ENCODE data around the gene ATP5PO.
A peak's percentile ranks its signal among the peaks of the same experiment; 100 is the strongest.

The ATP5PO gene

GRCh38 chr21:33897098-33897497 is 18.5 kb downstream of the ATP5PO start:
- Histone ChIP-seq H3K9ac (ENCODE audit: low read length) (no peak overlapping the region), H2AFZ (ENCODE audit: low read length) (no peak overlapping the region), H3K9me3 (replicated peaks; ENCODE audit: insufficient read depth, low read length) (no peaks in the 10 kb centered on the region), H3K4me2 (ENCODE audit: low read depth, low read length) (no peak overlapping the region), H4K20me1 (ENCODE audit: insufficient read depth, low read length) (no peaks in the 10 kb centered on the region), H3K4me1 (ENCODE audit: low read length) (peaks cover 14% of the 10 kb centered on the region), H3K36me3 (replicated peaks; ENCODE audit: insufficient read depth, low read length) (no peaks in the 10 kb centered on the region), H3K27ac (ENCODE audit: low read length) (no peak overlapping the region), H3K79me2 (ENCODE audit: low read length) (no peaks in the 10 kb centered on the region), H3K9me2 (replicated peaks; ENCODE audit: insufficient read depth, low read length) (no peaks in the 10 kb centered on the region), H3K27me3 (replicated peaks; ENCODE audit: insufficient read depth, low read length) (no peaks in the 10 kb centered on the region), H3F3A (ENCODE audit: insufficient read depth, low read length) (0 out of 2 replicates have a peak, but pooled peaks cover 6% of the 10 kb centered on the region), H3K4me3 (ENCODE audit: low read length) (no peak overlapping the region)
- TF ChIP-seq CTCF (IDR thresholded peaks at IDR 0.05; ENCODE audit: low read length): no peak
- TF ChIP-seq EZH2phosphoT487 (IDR thresholded peaks at IDR 0.05; ENCODE audit: low read length): no peak
- DNase-seq: no peak

- H3F3A ChIP-seq (ENCODE audit: insufficient read depth, low read length): 0 out of 2 replicates have a peak, but pooled peaks cover 6% of the 10 kb centered on the region
- peaks cover 10% of the 10 kb centered on the region for H3K4me1 ChIP-seq (ENCODE audit: low read length)
- no peaks in the 10 kb centered on the region for H3K79me2 ChIP-seq (ENCODE audit: low read length)
- H3K4me3 ChIP-seq (ENCODE audit: low read length): no peak overlapping the region
- no peak overlapping the region for H3K4me2 ChIP-seq (ENCODE audit: low read depth, low read length)
- no peak overlapping the region for H3K9ac ChIP-seq (ENCODE audit: low read length)
- DNase-seq: no peak
- H3K9me2 ChIP-seq (replicated peaks; ENCODE audit: insufficient read depth, low read length): no peaks in the 10 kb centered on the region
- no peak overlapping the region for H3K27ac ChIP-seq (ENCODE audit: low read length)
- no peak for TF ChIP-seq EZH2phosphoT487 (IDR thresholded peaks at IDR 0.05; ENCODE audit: low read length)
- no peak for TF ChIP-seq CTCF (IDR thresholded peaks at IDR 0.05; ENCODE audit: low read length)
- TF ChIP-seq EZH2 (optimal IDR thresholded peaks at IDR 0.05; ENCODE audit: low read depth, low read length): no peak
- H3K9me3 ChIP-seq (replicated peaks; ENCODE audit: insufficient read depth, low read length): no peaks in the 10 kb centered on the region
- H3K36me3 ChIP-seq (replicated peaks; ENCODE audit: insufficient read depth, low read length): no peaks in the 10 kb centered on the region
- no peaks in the 10 kb centered on the region for H3K27me3 ChIP-seq (replicated peaks; ENCODE audit: insufficient read depth, low read length)
- no peak overlapping the region for H2AFZ ChIP-seq (ENCODE audit: low read length)
- no peaks in the 10 kb centered on the region for H4K20me1 ChIP-seq (ENCODE audit: insufficient read depth, low read length)
Observed at GRCh38 chr21:33896691-33897090, 18.9 kb downstream of the ATP5PO start.

GRCh38 chr21:33895356-33895755 is 20.2 kb downstream of the ATP5PO start:
- Histone ChIP-seq H3K79me2 (ENCODE audit: low read length) (no peaks in the 10 kb centered on the region), H3K9ac (ENCODE audit: low read length) (no peak overlapping the region), H3K4me2 (ENCODE audit: low read depth, low read length) (peak overlapping the region; percentile 31), H3K27ac (ENCODE audit: low read length) (no peak overlapping the region), H3K9me3 (replicated peaks; ENCODE audit: insufficient read depth, low read length) (no peaks in the 10 kb centered on the region), H3K36me3 (replicated peaks; ENCODE audit: insufficient read depth, low read length) (no peaks in the 10 kb centered on the region), H3K9me2 (replicated peaks; ENCODE audit: insufficient read depth, low read length) (no peaks in the 10 kb centered on the region), H2AFZ (ENCODE audit: low read length) (no peak overlapping the region; the same call in 1 of the 2 replicates), H4K20me1 (ENCODE audit: insufficient read depth, low read length) (no peaks in the 10 kb centered on the region), H3F3A (ENCODE audit: insufficient read depth, low read length) (no peaks in the 10 kb centered on the region), H3K4me1 (ENCODE audit: low read length) (peaks cover 3% of the 10 kb centered on the region; the same call in 1 of the 2 replicates), H3K4me3 (ENCODE audit: low read length) (no peak overlapping the region), H3K27me3 (replicated peaks; ENCODE audit: insufficient read depth, low read length) (no peaks in the 10 kb centered on the region)
- DNase-seq: no peak
- TF ChIP-seq EZH2 (optimal IDR thresholded peaks at IDR 0.05; ENCODE audit: low read depth, low read length) (no peak), EZH2phosphoT487 (IDR thresholded peaks at IDR 0.05; ENCODE audit: low read length) (no peak), CTCF (IDR thresholded peaks at IDR 0.05; ENCODE audit: low read length) (no peak)
